ENCODE results near the gene SPATS2L. TPM values are rescaled to one million over a fixed set of nuclear protein-coding genes. Genes with fewer than 3 reads are reported as not detected.

Gene SPATS2L
- total RNA-seq, 1 experiment from 2014 or later = 174 TPM

- Histone ChIP-seq H4K20me1 (ENCODE audit: low read length) (no peaks in the 10 kb centered on the region), H3K79me2 (ENCODE audit: low read length) (peaks cover 96% of the 10 kb centered on the region), H3K27ac (ENCODE audit: low read length) (no peak overlapping the region), H2AFZ (ENCODE audit: low read length) (no peak overlapping the region), H3K9ac (ENCODE audit: low read length) (no peak overlapping the region), H3K4me2 (ENCODE audit: low read length) (no peak overlapping the region), H3F3A (ENCODE audit: low read length, unreplicated experiment) (no peaks in the 10 kb centered on the region), H3K9me3 (ENCODE audit: low read length) (no peaks in the 10 kb centered on the region), H3K4me1 (ENCODE audit: insufficient read depth, low read length) (peaks cover 22% of the 10 kb centered on the region), H3K4me3 (ENCODE audit: low read length) (no peak overlapping the region), H3K27me3 (ENCODE audit: low read length) (no peaks in the 10 kb centered on the region), H3K36me3 (ENCODE audit: low read depth, low read length) (peaks cover 18% of the 10 kb centered on the region), H3K9me2 (replicated peaks; ENCODE audit: low read length) (no peaks in the 10 kb centered on the region)
- BruUV-seq (replicated peaks) = no TSS peak
- intact Hi-C loops (cut with micrococcal nuclease) = no loop called here
- ChIA-PET CTCF (no interaction called here), POLR2A (ENCODE audit: unreplicated experiment) (no interaction called here)
- DNase-seq (no peak), ATAC-seq (no peak)
- TF ChIP-seq EZH2 (IDR thresholded peaks at IDR 0.05; ENCODE audit: low read length, unreplicated experiment) = no peak
- TF ChIP-seq EZH2phosphoT487 (IDR thresholded peaks at IDR 0.05; ENCODE audit: borderline replicate concordance, low read length) = no peak
- TF ChIP-seq CTCF (conservative IDR thresholded peaks at IDR 0.05; ENCODE audit: low read depth, low read length) = no peak
These were observed 34.2 kb downstream of the SPATS2L start for GRCh38 chr2:200340508-200341224.

GRCh38 chr2:200341376-200341775 lies 34.9 kb downstream of the SPATS2L start:
- no peak overlapping the region for H3K4me2 ChIP-seq (ENCODE audit: low read length)
- H2AFZ ChIP-seq (ENCODE audit: low read length) = no peak overlapping the region
- TF ChIP-seq EZH2 (IDR thresholded peaks at IDR 0.05; ENCODE audit: low read length, unreplicated experiment) (no peak), CTCF (conservative IDR thresholded peaks at IDR 0.05; ENCODE audit: low read depth, low read length) (no peak), EZH2phosphoT487 (IDR thresholded peaks at IDR 0.05; ENCODE audit: borderline replicate concordance, low read length) (no peak)
- BruUV-seq (replicated peaks) = no TSS peak
- ChIA-PET POLR2A (ENCODE audit: unreplicated experiment) (no interaction called here), CTCF (no interaction called here)
- H3K9me2 ChIP-seq (replicated peaks; ENCODE audit: low read length) = no peaks in the 10 kb centered on the region
- no peak overlapping the region for H3K9ac ChIP-seq (ENCODE audit: low read length)
- H4K20me1 ChIP-seq (ENCODE audit: low read length) = no peaks in the 10 kb centered on the region
- DNase-seq (no peak), ATAC-seq (no peak)
- no peaks in the 10 kb centered on the region for H3K27me3 ChIP-seq (ENCODE audit: low read length)
- H3K9me3 ChIP-seq (ENCODE audit: low read length) = no peaks in the 10 kb centered on the region
- H3K27ac ChIP-seq (ENCODE audit: low read length) = no peak overlapping the region
- intact Hi-C loops (cut with micrococcal nuclease) = no loop called here
- peaks cover 15% of the 10 kb centered on the region for H3K4me1 ChIP-seq (ENCODE audit: insufficient read depth, low read length)
- peaks cover 96% of the 10 kb centered on the region for H3K79me2 ChIP-seq (ENCODE audit: low read length)
- H3K4me3 ChIP-seq (ENCODE audit: low read length) = no peak overlapping the region
- peaks cover 18% of the 10 kb centered on the region for H3K36me3 ChIP-seq (ENCODE audit: low read depth, low read length)
- H3F3A ChIP-seq (ENCODE audit: low read length, unreplicated experiment) = no peaks in the 10 kb centered on the region

GRCh38 chr2:200342235-200342634 lies 35.7 kb downstream of the SPATS2L start:
- Histone ChIP-seq H3K27ac (ENCODE audit: low read length) (no peak overlapping the region), H3K9ac (ENCODE audit: low read length) (no peak overlapping the region), H3K9me2 (replicated peaks; ENCODE audit: low read length) (no peaks in the 10 kb centered on the region), H3K4me1 (ENCODE audit: insufficient read depth, low read length) (peaks cover 6% of the 10 kb centered on the region), H3K4me3 (ENCODE audit: low read length) (no peak overlapping the region), H3K36me3 (ENCODE audit: low read depth, low read length) (peaks cover 21% of the 10 kb centered on the region), H4K20me1 (ENCODE audit: low read length) (no peaks in the 10 kb centered on the region), H3K9me3 (ENCODE audit: low read length) (no peaks in the 10 kb centered on the region), H2AFZ (ENCODE audit: low read length) (no peak overlapping the region), H3F3A (ENCODE audit: low read length, unreplicated experiment) (no peaks in the 10 kb centered on the region), H3K27me3 (ENCODE audit: low read length) (no peaks in the 10 kb centered on the region), H3K4me2 (ENCODE audit: low read length) (no peak overlapping the region), H3K79me2 (ENCODE audit: low read length) (peaks cover 96% of the 10 kb centered on the region)
- ChIA-PET CTCF (no interaction called here), POLR2A (ENCODE audit: unreplicated experiment) (interaction anchor here (0.5 kb wide), 1 partner anchor 405 kb away, joined by 5 read pairs; no protein-coding TSS in a partner anchor)
- no peak for DNase-seq
- ATAC-seq = no peak
- intact Hi-C loops (cut with micrococcal nuclease) = no loop called here
- no TSS peak for BruUV-seq (replicated peaks)
- TF ChIP-seq EZH2phosphoT487 (IDR thresholded peaks at IDR 0.05; ENCODE audit: borderline replicate concordance, low read length) (no peak), EZH2 (IDR thresholded peaks at IDR 0.05; ENCODE audit: low read length, unreplicated experiment) (no peak), CTCF (conservative IDR thresholded peaks at IDR 0.05; ENCODE audit: low read depth, low read length) (no peak)
